KBM-7 (cell line): ENCODE measurements around the gene RBM34.
"Not testable (repeated sequence)": the region's sequence is repeated elsewhere in the genome, so short reads cannot be mapped to it uniquely, and the experiment has no call there.

Experiments
- DNase-seq: peaks from one replicate; pipeline ENCODE4 v3.0.0-alpha.2; 2015
- in situ Hi-C: fragments of 300-500 bp; cut with MboI; formaldehyde crosslinking; loops from 2 replicates; pipeline ENCODE4 v1.14.3; 2020; ENCODE audit warnings: low sequenced_read_pairs, low pct_unique_long_range_greater_than_20kb, mixed read lengths

The RBM34 gene, protein sequence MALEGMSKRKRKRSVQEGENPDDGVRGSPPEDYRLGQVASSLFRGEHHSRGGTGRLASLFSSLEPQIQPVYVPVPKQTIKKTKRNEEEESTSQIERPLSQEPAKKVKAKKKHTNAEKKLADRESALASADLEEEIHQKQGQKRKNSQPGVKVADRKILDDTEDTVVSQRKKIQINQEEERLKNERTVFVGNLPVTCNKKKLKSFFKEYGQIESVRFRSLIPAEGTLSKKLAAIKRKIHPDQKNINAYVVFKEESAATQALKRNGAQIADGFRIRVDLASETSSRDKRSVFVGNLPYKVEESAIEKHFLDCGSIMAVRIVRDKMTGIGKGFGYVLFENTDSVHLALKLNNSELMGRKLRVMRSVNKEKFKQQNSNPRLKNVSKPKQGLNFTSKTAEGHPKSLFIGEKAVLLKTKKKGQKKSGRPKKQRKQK

GRCh38 chr1:235160957-235161684, at the start of gene RBM34:
Gene RBM34, minus strand, starts transcription at chr1:235161250. Its CDS starts 24 bp downstream, at chr1:235161226.
- DNase-seq: peak; percentile 95
- in situ Hi-C loops: no loop called here

- peak; percentile 13 for DNase-seq
- in situ Hi-C loops: no loop called here
Observed at GRCh38 chr1:235207209-235207565, 46.1 kb upstream of the RBM34 start.

DNA sequence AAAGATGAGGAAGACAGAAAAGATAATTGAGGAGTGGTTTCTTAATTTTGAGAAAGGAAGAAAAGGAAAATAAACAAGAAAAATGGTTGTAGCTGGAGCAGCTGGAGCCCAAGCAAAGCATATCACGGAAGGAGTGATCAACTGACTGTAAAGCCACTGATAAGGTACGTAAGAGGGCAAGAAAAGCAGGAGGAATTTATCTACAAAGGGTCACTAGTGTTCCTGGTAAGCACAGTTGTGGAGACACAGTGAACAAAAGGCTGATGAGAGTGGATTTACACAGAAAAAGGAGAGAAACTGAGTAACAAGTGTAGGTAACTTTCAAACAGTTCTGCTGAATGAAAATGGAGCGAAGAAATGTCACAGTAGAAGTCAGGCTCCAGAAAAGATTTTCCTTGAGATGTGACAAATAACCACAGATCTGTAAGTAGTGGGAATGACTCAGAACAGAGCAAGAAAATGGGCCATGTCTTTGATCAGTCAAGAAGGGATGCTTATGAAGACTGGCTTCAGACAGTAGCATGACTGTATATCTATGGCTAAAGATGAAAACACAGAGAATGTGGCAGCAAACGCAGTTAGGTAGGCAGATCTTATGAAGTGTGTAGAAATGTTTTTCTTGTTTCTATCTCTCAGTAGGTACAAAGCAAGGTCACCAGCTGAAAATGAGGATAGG, 45.6 kb upstream of the RBM34 start:
- in situ Hi-C loops: no loop called here
- DNase-seq: no peak

DNA sequence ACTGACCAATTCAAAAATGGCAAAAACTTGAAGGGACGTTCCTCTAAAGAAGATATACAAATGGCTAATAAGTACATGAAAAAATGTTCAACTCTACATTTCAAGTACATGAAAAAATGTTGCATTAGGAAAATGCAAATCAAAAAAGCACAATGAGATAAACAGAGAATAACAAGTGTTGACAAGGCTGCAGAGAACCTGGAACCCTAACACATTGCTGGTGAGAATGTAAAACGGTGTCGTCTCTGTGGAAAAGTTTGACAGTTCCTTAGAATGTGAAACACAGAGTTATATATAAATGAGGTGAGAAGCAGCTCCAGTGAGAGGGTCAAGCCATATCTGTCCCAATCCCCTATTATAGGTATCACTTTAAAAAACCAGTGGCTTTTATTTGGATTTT, 44.6 kb upstream of the RBM34 start:
- in situ Hi-C loops: no loop called here
- no peak for DNase-seq

DNA sequence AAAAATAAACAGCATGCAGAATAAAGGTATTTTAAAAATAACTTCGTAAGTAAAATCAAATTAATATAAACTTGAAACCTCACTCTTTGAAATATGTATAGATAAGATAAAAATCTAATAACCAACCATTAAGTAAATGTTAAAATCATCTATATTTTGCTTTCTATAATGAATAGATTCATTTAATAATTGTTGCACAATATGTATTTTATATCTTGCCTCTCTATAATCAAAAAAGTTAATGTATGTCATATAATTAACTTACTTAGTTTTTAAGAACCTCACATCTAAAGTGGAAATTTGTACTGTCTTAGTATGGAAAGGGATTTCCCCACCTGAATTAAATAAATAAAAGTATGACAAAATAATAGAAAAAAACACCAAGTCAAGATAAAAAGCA, 42.4 kb upstream of the RBM34 start:
- no peak for DNase-seq
- in situ Hi-C loops: no loop called here

- DNase-seq, in situ Hi-C loops: not testable (repeated sequence)
Observed at GRCh38 chr1:235202447-235202846, 41.4 kb upstream of the RBM34 start.

DNA sequence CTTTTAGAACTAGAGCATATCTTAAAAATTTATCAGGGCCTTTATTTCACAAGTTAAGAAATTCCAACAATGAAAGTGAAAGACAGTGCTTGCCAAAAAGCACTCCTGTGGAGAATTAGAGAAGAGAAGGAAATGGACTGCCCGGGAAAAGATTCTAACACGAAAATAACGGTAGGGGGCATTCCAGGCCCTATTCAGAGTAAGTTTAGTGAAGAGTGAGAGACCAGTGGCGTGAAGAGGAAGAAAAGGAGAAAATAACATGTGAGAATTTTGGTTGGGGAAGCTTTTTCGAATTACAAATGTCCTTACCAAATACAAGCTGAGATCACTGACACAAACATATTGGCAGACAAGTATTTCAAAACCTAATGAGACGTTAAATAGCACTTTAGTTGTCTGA, 38.4 kb upstream of the RBM34 start:
- DNase-seq: peak; percentile 16
- in situ Hi-C loops: no loop called here

DNA sequence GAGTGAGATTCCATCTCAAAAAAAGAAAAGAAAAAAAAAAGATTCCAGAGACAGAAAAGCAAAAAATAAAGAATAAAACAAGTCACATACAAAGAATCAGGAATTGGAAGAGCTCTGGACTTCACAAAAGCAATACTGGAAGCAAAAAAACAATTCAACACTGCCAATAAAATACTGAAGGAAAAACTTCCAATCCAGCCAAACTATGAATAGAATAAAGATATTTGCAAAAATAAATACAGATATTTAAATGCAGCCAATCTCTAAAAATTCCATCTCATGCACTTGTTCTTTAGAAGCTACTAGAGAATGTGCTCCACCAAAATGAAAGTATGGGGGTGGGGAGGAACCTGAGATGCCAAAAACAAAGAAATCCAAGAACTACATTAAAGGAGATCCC, 29.4 kb upstream of the RBM34 start:
- DNase-seq: no peak
- in situ Hi-C loops: no loop called here

DNA sequence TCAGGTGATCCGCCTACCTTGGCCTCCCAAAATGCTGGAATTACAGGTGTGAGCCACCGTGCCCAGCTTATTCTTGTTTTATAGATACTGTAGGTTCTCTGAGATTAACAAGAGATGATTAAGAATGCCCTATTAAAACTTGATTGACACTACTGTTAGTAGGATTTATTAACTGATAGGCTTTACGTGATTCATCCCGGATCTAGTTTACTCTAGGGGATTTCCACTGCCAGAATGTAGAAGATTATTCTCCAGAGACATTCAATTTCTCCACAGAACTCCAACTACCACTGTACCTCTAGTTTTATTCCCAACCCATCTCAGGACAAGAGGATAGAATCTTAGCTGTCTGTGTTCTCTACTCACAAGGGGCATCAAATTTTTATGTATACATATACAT, 26.3 kb upstream of the RBM34 start:
- in situ Hi-C loops: no loop called here

GRCh38 chr1:235181561-235182245, 20.7 kb upstream of the RBM34 start:
- no peak for DNase-seq
- in situ Hi-C loops: no loop called here

More for the DNA sequence above, 26.3 kb upstream of the RBM34 start:
- no peak for DNase-seq

DNA sequence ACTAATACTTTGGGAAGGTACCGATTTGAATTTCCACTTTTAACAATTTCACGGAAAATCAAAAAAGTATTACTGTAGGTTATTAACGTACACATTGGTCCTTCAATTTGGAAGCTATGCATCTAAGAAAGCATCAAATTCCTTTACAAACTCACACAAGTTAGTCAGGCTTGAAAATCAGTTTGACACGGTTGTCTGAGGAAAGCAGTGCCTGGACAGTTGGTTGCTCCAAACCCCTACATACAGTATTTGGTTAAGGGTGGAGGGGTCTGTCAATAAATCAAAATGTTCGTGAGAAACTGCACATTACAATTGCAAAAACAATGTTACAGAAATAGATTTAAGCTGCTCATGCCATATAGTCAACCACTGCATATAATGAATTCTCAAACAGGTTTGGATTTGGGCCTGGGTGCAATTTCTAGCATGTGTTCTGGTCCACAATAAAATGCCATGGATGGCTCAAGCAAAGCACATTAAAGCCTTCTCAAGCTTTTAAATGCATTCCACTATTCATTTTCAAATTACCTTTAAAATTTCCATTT, 19.9 kb upstream of the RBM34 start:
- in situ Hi-C loops: no loop called here
- no peak for DNase-seq

DNA sequence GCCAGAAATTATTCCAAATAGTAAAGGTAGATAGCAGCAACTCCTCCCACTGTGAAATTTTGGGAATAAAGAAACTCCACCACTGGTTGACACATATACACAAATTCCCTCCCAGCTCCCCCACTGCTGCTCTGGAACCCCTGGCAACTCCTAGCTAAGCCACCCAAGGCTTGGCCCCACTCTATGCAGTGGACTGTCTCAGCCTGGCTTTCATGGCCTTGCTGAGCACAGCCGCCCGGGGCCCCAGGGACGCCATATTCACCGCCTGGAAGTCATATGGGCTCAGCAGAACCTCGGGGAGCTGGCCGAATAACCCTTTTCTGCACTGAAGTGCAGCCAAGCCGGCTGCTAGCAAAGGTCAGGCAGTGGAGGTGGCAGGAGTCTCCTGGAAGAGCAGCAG, 15.4 kb upstream of the RBM34 start:
- in situ Hi-C loops: no loop called here
- no peak for DNase-seq

DNA sequence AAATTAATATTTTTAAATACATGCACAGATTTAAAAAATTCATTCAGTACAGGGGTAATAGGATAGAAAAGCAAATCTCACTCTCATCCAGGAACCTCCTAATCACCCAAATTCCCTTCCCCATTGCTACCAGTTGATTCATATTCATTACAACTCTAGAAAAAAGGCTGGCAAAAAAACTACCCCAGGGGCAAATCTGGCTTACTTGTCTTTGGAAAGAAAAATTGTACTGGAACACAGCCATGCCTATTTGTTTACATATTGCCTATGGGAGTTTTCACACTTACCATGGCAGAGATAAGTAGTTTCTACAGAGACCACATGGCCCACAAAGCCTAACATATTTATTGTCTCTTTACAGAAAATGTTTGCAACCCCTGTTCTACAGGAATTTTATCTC, 8.9 kb upstream of the RBM34 start:
- in situ Hi-C loops: no loop called here
- DNase-seq: no peak

- in situ Hi-C loops: no loop called here
- no peak for DNase-seq
Observed at GRCh38 chr1:235168375-235168774, 7.3 kb upstream of the RBM34 start.

GRCh38 chr1:235161685-235162327, 756 bp upstream of the RBM34 start:
- DNase-seq: no peak
- in situ Hi-C loops: no loop called here

DNA sequence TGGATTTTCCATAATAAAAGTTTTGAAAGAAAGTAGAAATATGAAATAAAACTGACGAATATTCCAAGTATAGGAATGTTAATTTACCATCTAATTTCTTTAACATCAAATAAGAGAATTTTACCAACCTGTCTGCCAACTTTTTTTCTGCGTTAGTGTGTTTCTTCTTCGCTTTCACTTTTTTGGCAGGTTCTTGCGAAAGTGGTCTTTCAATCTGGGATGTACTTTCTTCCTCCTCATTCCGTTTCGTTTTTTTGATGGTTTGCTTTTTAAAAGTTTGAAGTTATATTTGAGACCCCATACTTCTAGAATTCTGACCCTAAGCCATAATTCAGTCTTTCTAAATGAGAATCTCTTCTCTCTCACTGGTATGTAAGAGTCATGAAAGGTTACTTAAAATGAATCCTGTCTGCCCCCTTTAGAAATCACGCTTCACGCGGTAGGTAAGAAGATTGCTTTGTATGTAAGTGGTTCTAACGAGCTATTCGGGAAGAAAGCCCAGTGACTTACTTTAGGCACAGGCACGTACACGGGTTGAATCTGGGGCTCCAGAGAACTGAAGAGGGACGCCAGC, 580 bp downstream of the RBM34 start:
- in situ Hi-C loops: no loop called here
- DNase-seq: no peak

DNA sequence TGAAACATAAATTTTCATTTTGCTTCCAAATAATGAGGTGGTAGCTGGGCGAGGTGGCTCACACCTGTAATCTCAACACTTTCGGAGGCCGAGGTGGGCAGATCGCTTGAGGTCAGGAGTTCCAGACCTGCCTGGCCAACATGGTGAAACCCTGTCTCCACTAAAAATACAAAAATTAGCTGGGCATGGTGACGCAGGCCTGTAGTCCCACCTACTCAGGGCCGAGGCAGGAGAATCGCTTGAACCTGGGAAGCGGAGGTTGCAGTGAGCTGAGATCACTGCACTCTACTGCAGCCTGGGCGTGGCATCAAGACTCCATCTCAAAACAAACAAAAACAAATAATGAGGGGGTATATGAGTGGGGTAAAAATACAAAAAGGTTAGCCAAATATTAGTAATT, 1.1 kb downstream of the RBM34 start:
- in situ Hi-C loops: not testable (repeated sequence)
- DNase-seq: peak; percentile 14

DNA sequence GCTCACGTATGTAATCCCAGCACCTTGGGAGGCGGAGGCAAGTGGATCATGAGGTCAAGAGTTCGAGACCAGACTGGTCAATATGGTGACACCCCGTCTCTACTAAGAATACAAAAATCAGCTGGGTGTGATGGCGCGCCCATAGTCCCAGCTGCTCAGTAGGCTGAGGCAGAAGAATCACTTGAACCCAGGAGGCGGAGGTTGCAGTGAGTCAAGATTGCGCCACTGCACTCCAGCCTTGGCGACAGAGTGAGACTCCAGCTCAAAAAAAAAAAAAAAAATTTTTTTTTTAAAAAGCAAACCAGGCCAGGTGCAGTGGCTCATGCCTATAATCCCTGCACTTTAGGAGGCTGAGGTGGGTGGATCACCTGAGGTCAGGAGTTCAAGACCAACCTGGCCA, 1.8 kb downstream of the RBM34 start:
- DNase-seq, in situ Hi-C loops: not testable (repeated sequence)
